Effector memory CD4-positive, alpha-beta T cell (primary cell): ENCODE measurements around the gene DNHD1.

Experiments used
- DNase-seq, 3 donors: peaks; one replicate each; pipeline ENCODE4 v3.0.0-alpha.2; 2020
- H3K27ac ChIP-seq: 2 replicates; pipeline ENCODE4 v1.7.0; 2013; ENCODE audit warnings: mild to moderate bottlenecking, low read length, moderate library complexity; ENCODE audit not compliant: insufficient read depth, poor library complexity, severe bottlenecking
- H3K27me3 ChIP-seq: replicated peaks from 2 replicates; pipeline ENCODE4 v1.7.0; 2013; ENCODE audit warnings: mild to moderate bottlenecking, low read length; ENCODE audit not compliant: insufficient read depth, control insufficient read depth, poor library complexity, severe bottlenecking
- H3K36me3 ChIP-seq: 2 replicates; pipeline ENCODE4 v1.7.0; 2013; ENCODE audit warnings: mild to moderate bottlenecking, low read length, moderate library complexity; ENCODE audit not compliant: control insufficient read depth, insufficient read depth
- H3K4me1 ChIP-seq: 2 replicates; pipeline ENCODE4 v1.7.0; 2013; ENCODE audit warnings: low read length, mild to moderate bottlenecking; ENCODE audit not compliant: control insufficient read depth, insufficient read depth, poor library complexity, severe bottlenecking
- H3K4me3 ChIP-seq: 2 replicates; pipeline ENCODE4 v1.7.0; 2013; ENCODE audit warnings: low read length, low read depth, mild to moderate bottlenecking; ENCODE audit not compliant: insufficient read depth, poor library complexity, severe bottlenecking
- H3K9me3 ChIP-seq: 2 replicates; pipeline ENCODE4 v1.7.0; 2013; ENCODE audit warnings: mild to moderate bottlenecking, low read length, moderate library complexity; ENCODE audit not compliant: control insufficient read depth

The DNHD1 gene

GRCh38 chr11:6468712-6469495 lies 28.2 kb upstream of the DNHD1 start:
- Histone ChIP-seq H3K27me3 (no peaks in the 10 kb centered on the region), H3K36me3 (no peaks in the 10 kb centered on the region), H3K27ac (no peak overlapping the region), H3K4me3 (no peak overlapping the region), H3K9me3 (no peaks in the 10 kb centered on the region), H3K4me1 (peaks cover 6% of the 10 kb centered on the region)
- no peak for DNase-seq

- Histone ChIP-seq H3K36me3 (no peaks in the 10 kb centered on the region), H3K4me1 (peaks cover 10% of the 10 kb centered on the region), H3K4me3 (no peak overlapping the region), H3K9me3 (no peaks in the 10 kb centered on the region), H3K27me3 (no peaks in the 10 kb centered on the region), H3K27ac (no peak overlapping the region)
- no peak for DNase-seq
Observed at GRCh38 chr11:6469599-6469998, 27.5 kb upstream of the DNHD1 start.

- Histone ChIP-seq H3K27ac (no peak overlapping the region), H3K4me1 (peaks cover 10% of the 10 kb centered on the region), H3K36me3 (peaks cover 11% of the 10 kb centered on the region), H3K4me3 (peak overlapping the region; percentile 4), H3K9me3 (no peaks in the 10 kb centered on the region), H3K27me3 (no peaks in the 10 kb centered on the region)
- DNase-seq = no peak
Observed at GRCh38 chr11:6472934-6473333, 24.1 kb upstream of the DNHD1 start.

GRCh38 chr11:6473451-6474412 lies 23.3 kb upstream of the DNHD1 start, which contains the start of gene TRIM3:
Gene TRIM3, minus strand, starts transcription at chr11:6473941. Its CDS starts 8,246 bp downstream, at chr11:6465695.
- peak; percentile 74 to 78 (median 77) for DNase-seq
- Histone ChIP-seq H3K9me3 (no peaks in the 10 kb centered on the region), H3K4me3 (peak within 1 kb of the TSS; percentile 58), H3K27me3 (no peaks in the 10 kb centered on the region), H3K27ac (peak within 1 kb of the TSS; percentile 65), H3K4me1 (peaks cover 10% of the 10 kb centered on the region), H3K36me3 (peaks cover 13% of the 10 kb centered on the region)

- H3K9me3 ChIP-seq = no peaks in the 10 kb centered on the region
- peak overlapping the region; percentile 65 for H3K27ac ChIP-seq
- DNase-seq = no peak
- H3K4me3 ChIP-seq = peak overlapping the region; percentile 49
- no peaks in the 10 kb centered on the region for H3K27me3 ChIP-seq
- H3K36me3 ChIP-seq = peaks cover 13% of the 10 kb centered on the region
- peaks cover 10% of the 10 kb centered on the region for H3K4me1 ChIP-seq
Observed at GRCh38 chr11:6474413-6474792, 22.7 kb upstream of the DNHD1 start.

GRCh38 chr11:6474806-6475500 lies 22.1 kb upstream of the DNHD1 start:
- DNase-seq = no peak
- H3K27me3 ChIP-seq = no peaks in the 10 kb centered on the region
- H3K27ac ChIP-seq = peak overlapping the region; percentile 65
- H3K4me1 ChIP-seq = peaks cover 10% of the 10 kb centered on the region
- H3K4me3 ChIP-seq = no peak overlapping the region
- H3K9me3 ChIP-seq = no peaks in the 10 kb centered on the region
- peaks cover 13% of the 10 kb centered on the region for H3K36me3 ChIP-seq

- no peaks in the 10 kb centered on the region for H3K9me3 ChIP-seq
- H3K27me3 ChIP-seq = no peaks in the 10 kb centered on the region
- H3K4me3 ChIP-seq = no peak overlapping the region
- no peak overlapping the region for H3K27ac ChIP-seq
- H3K4me1 ChIP-seq = peaks cover 18% of the 10 kb centered on the region
- peaks cover 13% of the 10 kb centered on the region for H3K36me3 ChIP-seq
- no peak for DNase-seq
Observed at GRCh38 chr11:6475936-6476335, 21.1 kb upstream of the DNHD1 start.

- Histone ChIP-seq H3K27me3 (no peaks in the 10 kb centered on the region), H3K27ac (no peak overlapping the region), H3K36me3 (peaks cover 13% of the 10 kb centered on the region), H3K4me1 (peaks cover 18% of the 10 kb centered on the region), H3K9me3 (no peaks in the 10 kb centered on the region), H3K4me3 (no peak overlapping the region)
- DNase-seq = no peak
Observed at GRCh38 chr11:6476571-6476970, 20.5 kb upstream of the DNHD1 start.

GRCh38 chr11:6480299-6480914 lies 16.7 kb upstream of the DNHD1 start:
- H3K9me3 ChIP-seq = no peaks in the 10 kb centered on the region
- H3K4me3 ChIP-seq = peak overlapping the region; percentile 74
- H3K27ac ChIP-seq = peak overlapping the region; percentile 88
- H3K36me3 ChIP-seq = peaks cover 35% of the 10 kb centered on the region
- DNase-seq = no peak
- H3K27me3 ChIP-seq = no peaks in the 10 kb centered on the region
- peaks cover 21% of the 10 kb centered on the region for H3K4me1 ChIP-seq
